ENCODE results near the gene MFSD6.

MFSD6 gene

DNA sequence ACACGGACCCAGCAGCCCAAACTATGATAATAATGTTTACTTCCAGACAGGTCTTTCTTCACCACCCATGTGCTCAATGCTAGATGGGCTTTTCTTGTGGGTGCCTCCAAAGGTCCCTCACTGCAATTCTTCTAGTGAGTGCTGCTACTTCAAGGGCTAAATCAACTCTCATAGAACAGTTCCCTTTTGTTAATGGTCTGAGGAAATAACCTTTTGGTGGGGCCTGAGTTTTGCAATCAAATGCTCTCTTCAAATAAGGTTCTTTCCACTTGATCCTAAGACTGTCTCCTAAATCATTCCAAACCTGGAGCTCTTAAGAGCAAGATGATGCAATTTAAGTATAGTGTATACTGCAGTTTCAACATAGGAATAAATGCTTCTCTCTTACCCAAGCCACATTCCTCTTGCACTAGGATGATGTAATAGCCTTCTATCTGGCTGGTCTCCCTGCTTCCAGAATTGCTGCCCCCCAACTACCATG lies 120.4 kb downstream of the MFSD6 start:
- DNase-seq (ENCODE audit: low read depth in 2 of 3, low spot score in 1 of 3), result no peak

DNA sequence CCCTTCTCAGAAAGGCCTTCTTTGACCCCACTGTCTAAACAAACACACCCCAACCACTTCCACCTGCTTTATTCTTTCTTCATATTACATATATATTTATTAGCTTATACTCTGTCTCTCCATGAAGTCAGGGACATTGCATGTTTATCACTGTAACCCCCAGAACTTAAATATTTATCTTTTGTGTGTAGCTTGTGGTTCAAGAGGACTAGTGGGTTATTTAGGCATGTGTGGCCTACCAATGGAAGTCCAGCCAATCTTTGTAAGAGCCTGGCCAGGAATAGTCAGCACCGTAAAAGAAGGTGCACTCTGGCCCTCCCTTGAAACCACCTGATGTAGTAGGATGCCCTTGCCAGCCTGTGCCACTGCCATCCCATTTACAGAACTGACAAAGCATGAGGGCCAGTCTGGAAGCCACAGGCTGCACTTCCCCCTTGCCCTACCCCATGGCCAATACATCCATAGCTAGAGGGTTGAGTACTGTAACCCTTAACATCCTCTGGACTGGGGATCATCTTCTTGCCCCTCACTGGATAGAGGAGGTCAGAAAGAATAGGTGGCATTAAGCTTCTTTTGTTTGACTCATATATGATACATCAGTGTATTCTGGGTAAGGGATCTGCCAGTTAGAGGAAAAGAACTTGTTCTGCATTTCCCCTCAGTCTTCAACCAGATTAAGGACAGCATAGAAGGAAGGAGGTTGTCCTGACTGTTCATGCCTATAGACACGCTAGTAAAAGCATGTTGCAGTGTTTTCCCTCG lies 121.5 kb downstream of the MFSD6 start:
- DNase-seq (ENCODE audit: low read depth in 2 of 3, low spot score in 1 of 3), result no peak

DNA sequence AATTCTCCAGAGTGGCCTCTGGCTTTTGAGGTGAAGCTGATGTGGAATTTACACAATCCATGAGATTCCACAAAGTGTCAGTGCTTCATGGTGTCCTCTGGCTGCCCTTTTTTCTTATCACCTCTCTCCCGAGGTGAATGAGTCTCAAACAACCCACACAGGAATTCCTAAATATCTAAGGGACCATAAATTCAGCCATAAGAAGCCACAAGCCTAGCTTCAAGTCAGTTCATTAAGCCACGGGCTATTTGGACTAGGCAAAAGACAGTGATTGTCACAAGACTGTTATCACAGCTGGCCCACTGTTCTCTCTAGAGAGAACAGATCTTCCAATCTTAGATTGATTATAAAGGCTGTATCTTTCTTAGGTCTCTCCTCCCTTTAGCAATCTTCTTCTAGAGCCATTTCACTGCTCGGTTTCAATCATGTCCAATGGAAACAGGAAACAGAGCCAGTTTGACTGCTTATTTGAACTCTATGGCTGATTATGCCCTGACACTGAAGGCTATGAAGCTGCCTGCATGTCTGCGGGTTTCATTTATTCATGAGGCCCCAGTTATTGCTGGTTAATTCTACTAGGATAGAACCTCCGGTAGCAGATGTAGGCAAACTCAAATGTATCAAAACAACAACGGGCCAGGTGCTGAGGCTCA lies 122.2 kb downstream of the MFSD6 start:
- no peak for DNase-seq (ENCODE audit: low read depth in 2 of 3, low spot score in 1 of 3)

DNA sequence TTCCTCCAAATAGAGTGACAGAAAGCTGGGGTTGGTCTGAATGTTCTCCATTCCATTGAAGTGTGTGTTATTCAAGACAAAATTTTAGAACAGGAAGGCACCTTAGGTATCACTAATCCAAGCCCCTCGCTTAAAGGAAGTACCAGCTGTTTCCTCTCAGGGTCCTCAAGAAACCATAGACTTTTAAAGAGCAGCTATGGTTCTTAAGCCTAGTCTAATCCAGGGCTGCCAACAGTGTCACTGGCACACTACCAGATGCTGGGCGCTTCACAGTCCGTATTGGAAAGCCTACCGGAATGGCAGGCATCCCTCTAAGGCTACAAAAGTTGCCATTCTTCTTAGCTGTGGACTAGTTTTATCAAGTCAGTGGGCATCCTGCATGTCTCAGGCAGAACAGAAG lies 124.4 kb downstream of the MFSD6 start:
- DNase-seq (ENCODE audit: low read depth in 2 of 3, low spot score in 1 of 3), result no peak

GRCh38 chr2:190533175-190533967 lies 125.2 kb downstream of the MFSD6 start:
- DNase-seq (ENCODE audit: low read depth in 2 of 3, low spot score in 1 of 3), result peak in 1 of 3 donors; percentile 38

GRCh38 chr2:190533968-190534309 lies 125.8 kb downstream of the MFSD6 start:
- peak in 2 of 3 donors; percentile 17 to 25 for DNase-seq (ENCODE audit: low read depth in 2 of 3, low spot score in 1 of 3)

GRCh38 chr2:190534310-190535120 lies 126.4 kb downstream of the MFSD6 start, which contains the start of gene NEMP2:
Gene NEMP2 (minus strand): TSS chr2:190534722. CDS start chr2:190534655, 67 bp downstream.
- DNase-seq (ENCODE audit: low read depth in 2 of 3, low spot score in 1 of 3), result peak; percentile 60 to 78 (median 61)

DNA sequence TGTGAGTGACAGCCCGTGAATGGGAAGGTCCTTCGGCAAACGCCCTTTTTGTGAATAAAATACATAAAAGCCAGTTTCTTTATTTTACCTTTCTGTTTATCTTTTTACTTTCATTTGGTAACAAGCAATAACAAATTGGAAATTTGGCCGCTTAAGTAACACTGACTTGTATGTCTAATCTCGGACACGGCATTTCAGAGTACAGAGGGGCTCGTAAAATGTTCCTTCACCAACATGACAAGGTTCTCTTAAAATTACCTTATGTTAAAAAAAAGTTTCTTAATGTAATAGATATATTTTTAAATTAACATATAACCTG lies 126.9 kb downstream of the MFSD6 start:
- DNase-seq (ENCODE audit: low read depth in 2 of 3, low spot score in 1 of 3), result no peak

DNA sequence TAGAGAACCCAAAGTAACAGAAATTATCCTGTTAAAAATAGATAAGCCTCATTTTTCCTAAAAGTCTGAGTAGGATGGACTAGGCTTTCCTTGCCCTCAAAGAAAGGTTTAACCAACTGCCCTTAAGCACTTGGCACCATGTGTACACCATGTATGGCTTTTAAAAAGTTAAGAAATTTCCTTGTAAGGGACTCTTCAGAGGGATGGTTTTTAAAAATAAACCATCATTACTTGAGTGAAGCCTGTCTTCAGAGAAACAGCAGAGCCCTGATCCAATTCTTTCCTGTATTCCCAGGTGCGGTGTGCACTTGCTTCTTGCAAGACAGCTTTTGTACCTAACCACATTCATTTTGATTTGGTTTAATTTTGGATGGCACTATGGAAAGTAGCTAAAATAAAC lies 127.4 kb downstream of the MFSD6 start:
- no peak for DNase-seq (ENCODE audit: low read depth in 2 of 3, low spot score in 1 of 3)

- no peak for DNase-seq (ENCODE audit: low read depth in 2 of 3, low spot score in 1 of 3)
Measured at GRCh38 chr2:190537765-190538164, 129.6 kb downstream of the MFSD6 start.

GRCh38 chr2:190538201-190538600 lies 130.0 kb downstream of the MFSD6 start:
- DNase-seq (ENCODE audit: low read depth in 2 of 3, low spot score in 1 of 3), result no peak

GRCh38 chr2:190540048-190540447 lies 131.9 kb downstream of the MFSD6 start:
- no peak for DNase-seq (ENCODE audit: low read depth in 2 of 3, low spot score in 1 of 3)

DNA sequence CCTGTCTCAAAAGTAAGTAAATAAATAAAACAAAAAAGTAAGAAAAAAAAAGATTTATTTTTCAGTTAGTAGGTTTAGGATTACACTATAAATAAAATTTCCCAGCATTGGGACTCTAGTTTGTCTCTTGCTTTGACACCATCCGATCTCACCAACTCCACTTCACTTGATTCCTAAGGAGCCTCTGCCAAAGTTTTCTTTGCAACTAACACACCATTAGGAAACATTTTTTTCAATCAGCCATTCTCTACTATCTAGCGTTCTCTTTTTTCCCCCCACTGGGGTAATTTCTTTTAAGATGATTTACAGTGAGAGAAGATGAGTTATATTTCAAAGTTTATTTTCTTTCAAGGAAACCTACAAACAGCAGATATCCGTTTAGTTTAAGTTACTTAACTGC lies 136.9 kb downstream of the MFSD6 start:
- DNase-seq (ENCODE audit: low read depth in 2 of 3, low spot score in 1 of 3), result no peak

DNA sequence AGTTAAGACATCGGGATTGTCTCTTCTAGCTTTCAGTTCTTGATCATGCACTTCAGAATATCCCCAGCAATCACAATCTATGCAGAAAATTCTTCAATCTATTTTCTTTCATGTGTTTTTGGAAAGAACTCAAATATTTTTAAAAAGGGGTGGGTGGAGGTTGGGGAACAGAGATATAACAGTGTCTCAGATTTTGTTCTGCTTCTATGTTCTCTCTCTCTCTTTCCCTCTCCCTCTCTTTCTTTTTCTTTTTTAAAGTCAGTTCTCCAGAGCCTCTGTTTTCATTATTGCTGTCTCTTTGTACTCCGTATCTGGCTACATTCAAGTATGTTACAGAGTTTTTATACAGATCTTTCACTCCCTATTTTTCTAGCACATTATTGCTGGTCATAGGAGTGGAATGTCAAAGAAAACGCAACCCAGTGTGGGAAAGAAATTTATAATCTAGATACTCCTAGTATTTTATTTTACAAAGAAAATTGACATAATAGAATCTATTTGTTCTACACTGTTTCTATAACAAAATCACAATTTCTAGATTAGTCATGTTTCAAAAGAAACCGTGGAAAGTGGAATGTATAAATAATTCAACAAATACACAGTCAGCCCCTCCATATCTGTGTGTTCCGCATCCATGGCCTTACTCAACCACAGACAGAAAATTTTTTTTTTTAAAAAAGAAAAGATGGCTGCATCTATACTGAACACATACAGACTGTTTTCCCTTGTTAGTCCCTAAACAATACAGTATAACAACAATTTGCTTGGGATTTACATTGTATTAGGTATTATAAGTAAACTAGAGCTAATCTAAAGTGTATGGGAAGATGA lies 137.6 kb downstream of the MFSD6 start:
- no peak for DNase-seq (ENCODE audit: low read depth in 2 of 3, low spot score in 1 of 3)

GRCh38 chr2:190546734-190547133 lies 138.6 kb downstream of the MFSD6 start:
- DNase-seq (ENCODE audit: low read depth in 2 of 3, low spot score in 1 of 3), result no peak

DNA sequence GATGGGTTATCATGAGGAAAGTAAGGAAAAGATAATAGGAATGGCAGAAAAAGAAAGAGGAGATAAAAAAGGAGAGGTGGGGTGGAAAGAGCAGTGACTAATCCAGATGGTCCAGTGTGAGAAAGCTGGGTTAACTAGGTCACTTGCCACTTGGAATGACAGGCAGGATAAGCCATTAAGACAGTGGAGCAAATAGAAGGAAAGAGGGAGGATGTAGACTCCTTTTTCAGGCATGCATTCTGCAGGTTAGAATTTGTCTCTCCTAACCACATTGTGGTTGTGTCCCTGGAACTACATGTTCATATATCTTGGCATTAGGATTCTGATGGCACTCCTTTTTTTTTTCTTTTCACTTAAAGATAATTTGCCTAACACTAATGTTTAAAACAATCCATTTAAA lies 139.7 kb downstream of the MFSD6 start:
- no peak for DNase-seq (ENCODE audit: low read depth in 2 of 3, low spot score in 1 of 3)

DNA sequence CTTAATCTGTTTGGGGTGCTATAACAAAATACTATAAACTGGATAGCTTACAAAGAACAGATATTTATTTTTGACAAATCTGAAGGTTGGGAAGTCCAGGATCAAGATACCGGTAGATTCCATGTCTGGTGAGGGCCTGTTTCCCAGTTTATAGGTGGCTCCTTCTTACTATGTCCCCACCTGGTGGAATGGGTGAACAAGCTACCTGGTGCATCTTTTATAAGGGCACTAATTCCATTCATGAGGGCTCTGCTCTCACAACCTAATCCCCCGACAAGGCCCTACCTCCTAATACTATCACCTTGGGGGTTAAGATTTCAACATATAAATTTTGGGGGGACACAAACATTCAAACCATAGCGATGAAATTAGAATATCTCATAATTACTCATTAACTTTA lies 142.0 kb downstream of the MFSD6 start:
- no peak for DNase-seq (ENCODE audit: low read depth in 2 of 3, low spot score in 1 of 3)

Data from stimulated activated CD4-positive, alpha-beta T cell treated with anti-CD3 and anti-CD28 coated beads, Interleukin-12 subunit alpha, Interleukin-12 subunit beta, amount 100 ng/mL, for 48 hours (primary cell).